CD4-positive, alpha-beta T cell (primary cell): Measurements from ENCODE around the gene PRICKLE4. TPM values are rescaled to one million over a fixed set of nuclear protein-coding genes. Genes with fewer than 3 reads are reported as not detected.

Experiments used
- ATAC-seq: fragments of 200-7000 bp; cut with Tn5 transposase; one replicate; pipeline ENCODE4 v1.10.0; 2022; ENCODE audit warnings: mild to moderate bottlenecking; ENCODE audit not compliant: poor library complexity
- CTCF ChIA-PET: fragments of 350-600 bp; sonication (Branson Sonifier 250); formaldehyde crosslinking; loops from one replicate; lab custom pipeline; 2021; ENCODE audit warnings: antibody characterized with exemption, inconsistent platforms; lab: Charles Lee
- POLR2A ChIA-PET: fragments of 350-600 bp; sonication (Branson Sonifier 250); formaldehyde crosslinking; loops from one replicate; lab custom pipeline; 2021; ENCODE audit warnings: antibody characterized with exemption, inconsistent platforms; lab: Charles Lee
- DNase-seq, 14 experiments: peaks; one replicate each; pipeline ENCODE4 v3.0.0-alpha.2; 2013 to 2020; ENCODE audit warnings: mixed read lengths in 2 of 14
- H3K27ac ChIP-seq, 2 donors: one replicate each; pipeline versions ENCODE4 v1.5.1 to v1.7.0; 2013; ENCODE audit warnings: low read length in 2 of 2, low read depth in 1 of 2, mild to moderate bottlenecking in 1 of 2
- H3K27me3 ChIP-seq, 2 experiments: 1 replicate in 1 of 2; 2 replicates in 1 of 2; pipeline versions ENCODE4 v1.6.1 to v1.7.0; 2013; ENCODE audit warnings: low read length in 2 of 2, control low read depth in 1 of 2, mild to moderate bottlenecking in 1 of 2, moderate library complexity in 1 of 2; ENCODE audit not compliant: insufficient read depth in 2 of 2, control insufficient read depth in 1 of 2
- H3K36me3 ChIP-seq: one replicate; pipeline ENCODE4 v1.6.1; 2013; ENCODE audit warnings: low read length, control low read depth; ENCODE audit not compliant: insufficient read depth
- H3K4me1 ChIP-seq: one replicate; pipeline ENCODE4 v1.6.1; 2013; ENCODE audit warnings: low read length, control low read depth; ENCODE audit not compliant: insufficient read depth
- H3K4me3 ChIP-seq: one replicate; pipeline ENCODE4 v1.5.1; 2013; ENCODE audit warnings: mild to moderate bottlenecking, low read length, moderate library complexity
- H3K9me3 ChIP-seq, 2 experiments: 1 replicate in 1 of 2; 2 replicates in 1 of 2; pipeline versions ENCODE4 v1.6.1 to v1.7.0; 2013; ENCODE audit warnings: low read length in 2 of 2, mild to moderate bottlenecking in 2 of 2, control low read depth in 1 of 2, moderate library complexity in 1 of 2; ENCODE audit not compliant: control insufficient read depth in 1 of 2, insufficient read depth in 1 of 2
- H3K27ac Mint-ChIP-seq: one replicate; pipeline ENCODE4 v1.8.0; 2020; ENCODE audit warnings: mixed read lengths
- H3K27me3 Mint-ChIP-seq: one replicate; pipeline ENCODE4 v1.8.0; 2021; ENCODE audit warnings: mixed read lengths
- H3K36me3 Mint-ChIP-seq: one replicate; pipeline ENCODE4 v1.8.0; 2021; ENCODE audit warnings: low read depth, mixed read lengths
- H3K4me1 Mint-ChIP-seq: one replicate; pipeline ENCODE4 v1.8.0; 2021; ENCODE audit warnings: low read depth, mixed read lengths
- H3K4me3 Mint-ChIP-seq: one replicate; pipeline ENCODE4 v1.8.0; 2020; ENCODE audit warnings: mild to moderate bottlenecking, mixed read lengths
- H3K9me3 Mint-ChIP-seq: one replicate; pipeline ENCODE4 v1.8.0; 2020; ENCODE audit warnings: mixed read lengths
- CTCF ChIP-seq: fragments of 200-600 bp; IDR thresholded peaks from one replicate; pipeline ENCODE4 v1.8.0; 2022; ENCODE audit warnings: antibody characterized with exemption, mild to moderate bottlenecking
- intact Hi-C, 2 experiments: fragments of 100-400 bp; cut with DNase I in 1 of 2; cut with micrococcal nuclease in 1 of 2; formaldehyde crosslinking; loops; one replicate each; pipeline versions ENCODE4 v1.15.1 to v1.9.0; 2023 to 2025; cut with DNase I, micrococcal nuclease
- total RNA-seq, 174 experiments: library from RNA in 2 of 174; stranded (reverse) in 2 of 174; gene quantifications; one replicate each; pipeline ENCODE4 v1.2.3 and lab custom pipeline; 2021 to 2026

The PRICKLE4 gene
- total RNA-seq, 2 experiments from 2014 or later: not detected

- Histone ChIP-seq H3K9me3 (no peaks in the 10 kb centered on the region), H3K27ac (no peak overlapping the region), H3K4me3 (no peak overlapping the region), H3K27me3 (no peaks in the 10 kb centered on the region), H3K4me1 (no peaks in the 10 kb centered on the region), H3K36me3 (no peaks in the 10 kb centered on the region)
- H3K4me1 Mint-ChIP-seq: no peaks in the 10 kb centered on the region
- H3K36me3 Mint-ChIP-seq: no peaks in the 10 kb centered on the region
- no peak overlapping the region for H3K4me3 Mint-ChIP-seq
- intact Hi-C loops: no loop called here
- H3K27ac Mint-ChIP-seq: no peak overlapping the region
- CTCF ChIA-PET: no interaction called here
- H3K9me3 Mint-ChIP-seq: no peaks in the 10 kb centered on the region
- ATAC-seq: no peak
- POLR2A ChIA-PET: no interaction called here
- no peak for DNase-seq
- H3K27me3 Mint-ChIP-seq: no peaks in the 10 kb centered on the region
- TF ChIP-seq CTCF: no peak
These were observed 35.0 kb downstream of the PRICKLE4 start for GRCh38 chr6:41815587-41815986.

GRCh38 chr6:41818271-41819054 lies 37.9 kb downstream of the PRICKLE4 start:
- Mint-ChIP-seq H3K4me3 (no peak overlapping the region), H3K27ac (no peak overlapping the region), H3K27me3 (no peaks in the 10 kb centered on the region), H3K36me3 (no peaks in the 10 kb centered on the region), H3K9me3 (no peaks in the 10 kb centered on the region), H3K4me1 (no peaks in the 10 kb centered on the region)
- no peak for TF ChIP-seq CTCF
- Histone ChIP-seq H3K4me1 (no peaks in the 10 kb centered on the region), H3K4me3 (no peak overlapping the region), H3K9me3 (no peaks in the 10 kb centered on the region), H3K36me3 (no peaks in the 10 kb centered on the region), H3K27ac (no peak overlapping the region), H3K27me3 (no peaks in the 10 kb centered on the region)
- CTCF ChIA-PET: interaction anchor here (0.8 kb wide), 1 partner anchor 13 kb away, joined by 3 read pairs; no protein-coding TSS in a partner anchor
- intact Hi-C loops: no loop called here
- POLR2A ChIA-PET: no interaction called here
- ATAC-seq (no peak), DNase-seq (no peak)

GRCh38 chr6:41821266-41821665 lies 40.7 kb downstream of the PRICKLE4 start:
- ATAC-seq (no peak), DNase-seq (no peak)
- H3K27ac Mint-ChIP-seq: no peak overlapping the region
- Histone ChIP-seq H3K27ac (no peak overlapping the region), H3K9me3 (no peaks in the 10 kb centered on the region), H3K4me1 (no peaks in the 10 kb centered on the region), H3K27me3 (no peaks in the 10 kb centered on the region), H3K36me3 (no peaks in the 10 kb centered on the region), H3K4me3 (no peak overlapping the region)
- ChIA-PET CTCF (no interaction called here), POLR2A (no interaction called here)
- H3K27me3 Mint-ChIP-seq: no peaks in the 10 kb centered on the region
- H3K4me1 Mint-ChIP-seq: no peaks in the 10 kb centered on the region
- intact Hi-C loops: no loop called here
- no peak for TF ChIP-seq CTCF
- H3K4me3 Mint-ChIP-seq: no peak overlapping the region
- no peaks in the 10 kb centered on the region for H3K36me3 Mint-ChIP-seq
- H3K9me3 Mint-ChIP-seq: no peaks in the 10 kb centered on the region
